CD4-positive, alpha-beta T cell (primary cell): ENCODE measurements around the gene TMEM150B. TPM values are rescaled to one million over a fixed set of nuclear protein-coding genes. Genes with fewer than 3 reads are reported as not detected.

Experiments
- ATAC-seq: fragments of 200-7000 bp; cut with Tn5 transposase; one replicate; pipeline ENCODE4 v1.10.0; 2022; ENCODE audit warnings: mild to moderate bottlenecking; ENCODE audit not compliant: poor library complexity
- CTCF ChIA-PET: fragments of 350-600 bp; sonication (Branson Sonifier 250); formaldehyde crosslinking; loops from one replicate; lab custom pipeline; 2021; ENCODE audit warnings: antibody characterized with exemption, inconsistent platforms; lab: Charles Lee
- POLR2A ChIA-PET: fragments of 350-600 bp; sonication (Branson Sonifier 250); formaldehyde crosslinking; loops from one replicate; lab custom pipeline; 2021; ENCODE audit warnings: antibody characterized with exemption, inconsistent platforms; lab: Charles Lee
- DNase-seq, 14 experiments: peaks; one replicate each; pipeline ENCODE4 v3.0.0-alpha.2; 2013 to 2020; ENCODE audit warnings: mixed read lengths in 2 of 14
- H3K27ac ChIP-seq, 2 donors: one replicate each; pipeline versions ENCODE4 v1.5.1 to v1.7.0; 2013; ENCODE audit warnings: low read length in 2 of 2, low read depth in 1 of 2, mild to moderate bottlenecking in 1 of 2
- H3K27me3 ChIP-seq, 2 experiments: 1 replicate in 1 of 2; 2 replicates in 1 of 2; pipeline versions ENCODE4 v1.6.1 to v1.7.0; 2013; ENCODE audit warnings: low read length in 2 of 2, control low read depth in 1 of 2, mild to moderate bottlenecking in 1 of 2, moderate library complexity in 1 of 2; ENCODE audit not compliant: insufficient read depth in 2 of 2, control insufficient read depth in 1 of 2
- H3K36me3 ChIP-seq: one replicate; pipeline ENCODE4 v1.6.1; 2013; ENCODE audit warnings: low read length, control low read depth; ENCODE audit not compliant: insufficient read depth
- H3K4me1 ChIP-seq: one replicate; pipeline ENCODE4 v1.6.1; 2013; ENCODE audit warnings: low read length, control low read depth; ENCODE audit not compliant: insufficient read depth
- H3K4me3 ChIP-seq: one replicate; pipeline ENCODE4 v1.5.1; 2013; ENCODE audit warnings: mild to moderate bottlenecking, low read length, moderate library complexity
- H3K9me3 ChIP-seq, 2 experiments: 1 replicate in 1 of 2; 2 replicates in 1 of 2; pipeline versions ENCODE4 v1.6.1 to v1.7.0; 2013; ENCODE audit warnings: low read length in 2 of 2, mild to moderate bottlenecking in 2 of 2, control low read depth in 1 of 2, moderate library complexity in 1 of 2; ENCODE audit not compliant: control insufficient read depth in 1 of 2, insufficient read depth in 1 of 2
- H3K27ac Mint-ChIP-seq: one replicate; pipeline ENCODE4 v1.8.0; 2020; ENCODE audit warnings: mixed read lengths
- H3K27me3 Mint-ChIP-seq: one replicate; pipeline ENCODE4 v1.8.0; 2021; ENCODE audit warnings: mixed read lengths
- H3K36me3 Mint-ChIP-seq: one replicate; pipeline ENCODE4 v1.8.0; 2021; ENCODE audit warnings: low read depth, mixed read lengths
- H3K4me1 Mint-ChIP-seq: one replicate; pipeline ENCODE4 v1.8.0; 2021; ENCODE audit warnings: low read depth, mixed read lengths
- H3K4me3 Mint-ChIP-seq: one replicate; pipeline ENCODE4 v1.8.0; 2020; ENCODE audit warnings: mild to moderate bottlenecking, mixed read lengths
- H3K9me3 Mint-ChIP-seq: one replicate; pipeline ENCODE4 v1.8.0; 2020; ENCODE audit warnings: mixed read lengths
- intact Hi-C, 2 experiments: fragments of 100-400 bp; cut with DNase I in 1 of 2; cut with micrococcal nuclease in 1 of 2; formaldehyde crosslinking; loops; one replicate each; pipeline versions ENCODE4 v1.15.1 to v1.9.0; 2023 to 2025; cut with DNase I, micrococcal nuclease
- total RNA-seq, 174 experiments: library from RNA in 2 of 174; stranded (reverse) in 2 of 174; gene quantifications; one replicate each; pipeline ENCODE4 v1.2.3 and lab custom pipeline; 2021 to 2026
- TF ChIP-seq, protein P1 (sequence below): fragments of 200-600 bp; IDR thresholded peaks from one replicate; pipeline ENCODE4 v1.8.0; 2022; ENCODE audit warnings: antibody characterized with exemption, mild to moderate bottlenecking

TMEM150B gene
- total RNA-seq, 2 experiments from 2014 or later = not detected

DNA sequence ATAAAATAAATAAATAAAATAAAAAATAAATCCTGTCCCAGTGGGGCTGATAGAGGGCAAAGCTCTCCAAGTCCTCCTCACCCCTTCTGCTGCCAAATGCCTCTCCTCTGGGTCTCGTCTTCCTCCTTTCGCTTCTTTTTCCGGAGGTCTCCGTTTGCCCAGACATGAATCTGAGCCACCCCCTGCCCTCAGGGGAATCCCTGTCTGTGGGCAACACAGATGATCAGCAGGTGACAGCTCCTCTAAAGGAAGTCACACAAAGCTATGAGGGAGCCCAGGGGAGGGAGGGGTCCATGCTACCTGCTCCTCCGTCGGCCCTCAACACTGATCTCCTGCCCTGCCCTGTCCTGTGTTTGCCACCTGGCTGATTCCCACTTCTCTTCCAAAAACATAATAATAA lies 479 bp downstream of the TMEM150B start:
- POLR2A ChIA-PET = no interaction called here
- no peaks in the 10 kb centered on the region for H3K9me3 Mint-ChIP-seq
- Histone ChIP-seq H3K27ac (no peak overlapping the region), H3K27me3 (no peaks in the 10 kb centered on the region), H3K4me1 (no peaks in the 10 kb centered on the region), H3K9me3 (peaks cover 0 to 4% of the 10 kb centered on the region in 2 experiments), H3K36me3 (no peaks in the 10 kb centered on the region), H3K4me3 (peak overlapping the region; percentile 19)
- no peak for ATAC-seq
- intact Hi-C loops = no loop called here
- no peaks in the 10 kb centered on the region for H3K36me3 Mint-ChIP-seq
- no peak overlapping the region for H3K4me3 Mint-ChIP-seq
- H3K27me3 Mint-ChIP-seq = peaks cover 22% of the 10 kb centered on the region
- CTCF ChIA-PET = no interaction called here
- no peaks in the 10 kb centered on the region for H3K4me1 Mint-ChIP-seq
- TF ChIP-seq, protein P1, sequence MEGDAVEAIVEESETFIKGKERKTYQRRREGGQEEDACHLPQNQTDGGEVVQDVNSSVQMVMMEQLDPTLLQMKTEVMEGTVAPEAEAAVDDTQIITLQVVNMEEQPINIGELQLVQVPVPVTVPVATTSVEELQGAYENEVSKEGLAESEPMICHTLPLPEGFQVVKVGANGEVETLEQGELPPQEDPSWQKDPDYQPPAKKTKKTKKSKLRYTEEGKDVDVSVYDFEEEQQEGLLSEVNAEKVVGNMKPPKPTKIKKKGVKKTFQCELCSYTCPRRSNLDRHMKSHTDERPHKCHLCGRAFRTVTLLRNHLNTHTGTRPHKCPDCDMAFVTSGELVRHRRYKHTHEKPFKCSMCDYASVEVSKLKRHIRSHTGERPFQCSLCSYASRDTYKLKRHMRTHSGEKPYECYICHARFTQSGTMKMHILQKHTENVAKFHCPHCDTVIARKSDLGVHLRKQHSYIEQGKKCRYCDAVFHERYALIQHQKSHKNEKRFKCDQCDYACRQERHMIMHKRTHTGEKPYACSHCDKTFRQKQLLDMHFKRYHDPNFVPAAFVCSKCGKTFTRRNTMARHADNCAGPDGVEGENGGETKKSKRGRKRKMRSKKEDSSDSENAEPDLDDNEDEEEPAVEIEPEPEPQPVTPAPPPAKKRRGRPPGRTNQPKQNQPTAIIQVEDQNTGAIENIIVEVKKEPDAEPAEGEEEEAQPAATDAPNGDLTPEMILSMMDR = no peak
- H3K27ac Mint-ChIP-seq = no peak overlapping the region
- DNase-seq = no peak

GRCh38 chr19:55322204-55322885 lies 2.8 kb downstream of the TMEM150B start:
- H3K4me3 Mint-ChIP-seq = no peak overlapping the region
- Histone ChIP-seq H3K27me3 (no peaks in the 10 kb centered on the region), H3K4me1 (no peaks in the 10 kb centered on the region), H3K4me3 (no peak overlapping the region), H3K27ac (no peak overlapping the region), H3K9me3 (peaks cover 0 to 4% of the 10 kb centered on the region in 2 experiments), H3K36me3 (no peaks in the 10 kb centered on the region)
- CTCF ChIA-PET = interaction anchor here (1.6 kb wide), 1 partner anchor 20 kb away, joined by 6 read pairs; no protein-coding TSS in a partner anchor
- H3K4me1 Mint-ChIP-seq = no peaks in the 10 kb centered on the region
- no peak overlapping the region for H3K27ac Mint-ChIP-seq
- TF ChIP-seq, protein P1 = no peak
- H3K27me3 Mint-ChIP-seq = peaks cover 13% of the 10 kb centered on the region
- intact Hi-C loops = no loop called here
- DNase-seq = no peak
- POLR2A ChIA-PET = interaction anchor here (1.0 kb wide), 1 partner anchor 16 kb away, joined by 3 read pairs; no protein-coding TSS in a partner anchor
- no peak for ATAC-seq
- H3K36me3 Mint-ChIP-seq = no peaks in the 10 kb centered on the region
- H3K9me3 Mint-ChIP-seq = no peaks in the 10 kb centered on the region

DNA sequence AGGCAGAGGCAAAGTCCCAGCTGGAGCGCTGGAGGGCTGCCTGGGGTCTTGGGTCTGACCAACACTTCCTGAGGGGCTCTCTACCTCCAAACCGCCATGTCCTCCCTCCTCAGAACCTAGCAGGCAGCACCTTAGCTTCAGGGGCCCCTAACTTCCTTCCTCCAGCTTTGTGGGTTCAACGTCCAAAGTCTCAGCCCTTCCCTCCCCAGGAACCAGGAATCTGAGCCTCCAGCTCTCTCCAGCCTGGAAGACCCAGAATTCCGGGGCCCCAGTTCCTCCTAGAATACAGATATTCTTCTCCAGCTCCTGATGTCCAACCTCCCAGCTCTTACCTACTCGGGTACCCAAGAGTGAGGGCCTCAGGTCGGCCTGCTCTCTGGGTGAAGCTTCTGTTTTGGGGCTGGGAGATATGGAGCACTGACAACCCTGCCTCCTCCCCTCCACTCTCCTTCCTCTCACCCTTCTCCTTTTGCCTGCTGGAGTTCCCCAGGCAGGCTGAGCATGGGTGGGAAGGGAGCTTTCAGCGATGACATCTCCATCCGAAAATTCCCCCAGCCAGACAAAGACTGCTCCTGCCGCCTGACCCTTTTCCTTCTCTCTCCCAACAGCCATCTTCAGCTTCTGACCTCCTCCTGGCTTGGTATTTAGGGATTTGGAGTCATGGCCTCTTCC lies 3.5 kb downstream of the TMEM150B start:
- DNase-seq (no peak), ATAC-seq (no peak)
- peaks cover 13% of the 10 kb centered on the region for H3K27me3 Mint-ChIP-seq
- no peaks in the 10 kb centered on the region for H3K27me3 ChIP-seq
- H3K9me3 ChIP-seq = peaks cover 0 to 4% of the 10 kb centered on the region in 2 experiments
- intact Hi-C loops = no loop called here
- H3K4me1 ChIP-seq = no peaks in the 10 kb centered on the region
- no peak overlapping the region for H3K4me3 Mint-ChIP-seq
- no peaks in the 10 kb centered on the region for H3K4me1 Mint-ChIP-seq
- H3K36me3 Mint-ChIP-seq = no peaks in the 10 kb centered on the region
- TF ChIP-seq, protein P1 = no peak
- no peaks in the 10 kb centered on the region for H3K36me3 ChIP-seq
- ChIA-PET CTCF (interaction anchor here (1.6 kb wide), 1 partner anchor 20 kb away, joined by 6 read pairs; no protein-coding TSS in a partner anchor), POLR2A (interaction anchor here (1.0 kb wide), 1 partner anchor 17 kb away, joined by 3 read pairs; no protein-coding TSS in a partner anchor)
- no peak overlapping the region for H3K27ac Mint-ChIP-seq
- no peak overlapping the region for H3K4me3 ChIP-seq
- H3K9me3 Mint-ChIP-seq = no peaks in the 10 kb centered on the region
- no peak overlapping the region for H3K27ac ChIP-seq
